ENCODE results near the gene DRAXIN. TPM values are rescaled to one million over a fixed set of nuclear protein-coding genes. Genes with fewer than 3 reads are reported as not detected.
A peak's percentile ranks its signal among the peaks of the same experiment; 100 is the strongest.

The DRAXIN gene
- total RNA-seq, 2 donors from 2014 or later, result 0.05 to 0.51 TPM

- Histone ChIP-seq H3K4me3 (no peak overlapping the region), H3K4me1 (replicated peaks) (no peaks in the 10 kb centered on the region), H3K27me3 (replicated peaks; ENCODE audit: insufficient read depth) (no peaks in the 10 kb centered on the region), H3K27ac (no peak overlapping the region), H3K36me3 (no peaks in the 10 kb centered on the region), H3K9me3 (no peaks in the 10 kb centered on the region)
- no peak for DNase-seq (ENCODE audit: low spot score)
- WGBS, result 94% methylated on average over 5 of the region's 5 CpGs
- intact Hi-C loops (cut with DNase I), result no loop called here
- TF ChIP-seq POLR2AphosphoS5 (IDR thresholded peaks at IDR 0.05) (no peak), POLR2A (IDR thresholded peaks at IDR 0.05) (no peak), CTCF (IDR thresholded peaks at IDR 0.05) (no peak)
Measured at GRCh38 chr1:11645270-11645669, 46.2 kb upstream of the DRAXIN start.

GRCh38 chr1:11645670-11646265 is 45.7 kb upstream of the DRAXIN start:
- intact Hi-C loops (cut with DNase I), result no loop called here
- TF ChIP-seq POLR2A (IDR thresholded peaks at IDR 0.05) (no peak), CTCF (IDR thresholded peaks at IDR 0.05) (peak; percentile 31 to 72 (median 68))
- 32% methylated on average over 8 of the region's 8 CpGs for WGBS
- H3K4me1 ChIP-seq (replicated peaks), result no peaks in the 10 kb centered on the region
- no peaks in the 10 kb centered on the region for H3K9me3 ChIP-seq
- peak; percentile 75 for DNase-seq (ENCODE audit: low spot score)
- H3K27me3 ChIP-seq (replicated peaks; ENCODE audit: insufficient read depth), result no peaks in the 10 kb centered on the region
- H3K27ac ChIP-seq, result no peak overlapping the region
- H3K36me3 ChIP-seq, result no peaks in the 10 kb centered on the region
- no peak overlapping the region for H3K4me3 ChIP-seq

- Histone ChIP-seq H3K4me1 (replicated peaks) (no peaks in the 10 kb centered on the region), H3K27ac (no peak overlapping the region), H3K36me3 (no peaks in the 10 kb centered on the region), H3K27me3 (replicated peaks; ENCODE audit: insufficient read depth) (no peaks in the 10 kb centered on the region), H3K4me3 (no peak overlapping the region), H3K9me3 (no peaks in the 10 kb centered on the region)
- no peak for DNase-seq (ENCODE audit: low spot score)
- WGBS, result 88% methylated on average over 9 of the region's 9 CpGs
- TF ChIP-seq CTCF (IDR thresholded peaks at IDR 0.05) (no peak), POLR2A (IDR thresholded peaks at IDR 0.05) (no peak), POLR2AphosphoS5 (IDR thresholded peaks at IDR 0.05) (no peak)
- intact Hi-C loops (cut with DNase I), result no loop called here
Measured at GRCh38 chr1:11646317-11646716, 45.2 kb upstream of the DRAXIN start.

GRCh38 chr1:11647333-11647732 is 44.2 kb upstream of the DRAXIN start:
- Histone ChIP-seq H3K9me3 (no peaks in the 10 kb centered on the region), H3K4me3 (no peak overlapping the region), H3K27me3 (replicated peaks; ENCODE audit: insufficient read depth) (no peaks in the 10 kb centered on the region), H3K27ac (no peak overlapping the region), H3K4me1 (replicated peaks) (no peaks in the 10 kb centered on the region), H3K36me3 (no peaks in the 10 kb centered on the region)
- no peak for TF ChIP-seq POLR2AphosphoS5 (IDR thresholded peaks at IDR 0.05)
- TF ChIP-seq POLR2A (IDR thresholded peaks at IDR 0.05), result no peak
- TF ChIP-seq CTCF (IDR thresholded peaks at IDR 0.05), result no peak
- WGBS, result 82% methylated on average over 7 of the region's 7 CpGs
- intact Hi-C loops (cut with DNase I), result no loop called here
- DNase-seq (ENCODE audit: low spot score), result no peak

- no peaks in the 10 kb centered on the region for H3K4me1 ChIP-seq (replicated peaks)
- no peak for DNase-seq (ENCODE audit: low spot score)
- H3K27ac ChIP-seq, result no peak overlapping the region
- no peaks in the 10 kb centered on the region for H3K27me3 ChIP-seq (replicated peaks; ENCODE audit: insufficient read depth)
- no peak for TF ChIP-seq POLR2A (IDR thresholded peaks at IDR 0.05)
- TF ChIP-seq POLR2AphosphoS5 (IDR thresholded peaks at IDR 0.05), result no peak
- no peak for TF ChIP-seq CTCF (IDR thresholded peaks at IDR 0.05)
- no peaks in the 10 kb centered on the region for H3K9me3 ChIP-seq
- no peak overlapping the region for H3K4me3 ChIP-seq
- 76% methylated on average over 6 of the region's 6 CpGs for WGBS
- H3K36me3 ChIP-seq, result no peaks in the 10 kb centered on the region
- intact Hi-C loops (cut with DNase I), result no loop called here
Measured at GRCh38 chr1:11648039-11648438, 43.5 kb upstream of the DRAXIN start.
